NCI-H146 treated with DMSO at 0.1 percent for 48 hours (cell line): ENCODE results near the gene IL16.
A peak's percentile ranks its signal among the peaks of the same experiment; 100 is the strongest.
"Not testable (repeated sequence)": the region's sequence is repeated elsewhere in the genome, so short reads cannot be mapped to it uniquely, and the experiment has no call there.

Source experiments
- DNase-seq: peaks from one replicate; lab custom pipeline; 2025; ENCODE audit not compliant: unreplicated experiment; lab: John Stamatoyannopoulos, UW

The IL16 gene

GRCh38 chr15:81309647-81310450 is 113.2 kb downstream of the IL16 start:
- no peak for DNase-seq

- DNase-seq: no peak
Measured at GRCh38 chr15:81310480-81310879, 113.8 kb downstream of the IL16 start.

GRCh38 chr15:81311752-81312464 is 115.2 kb downstream of the IL16 start:
- DNase-seq: no peak

- no peak for DNase-seq
Measured at GRCh38 chr15:81312790-81313543, 116.3 kb downstream of the IL16 start.

GRCh38 chr15:81313686-81314085 is 117.0 kb downstream of the IL16 start:
- no peak for DNase-seq

- DNase-seq: no peak
Measured at GRCh38 chr15:81314378-81314777, 117.7 kb downstream of the IL16 start.

- no peak for DNase-seq
Measured at GRCh38 chr15:81315452-81316175, 118.9 kb downstream of the IL16 start.

GRCh38 chr15:81316267-81316666 is 119.6 kb downstream of the IL16 start:
- no peak for DNase-seq

GRCh38 chr15:81317642-81318017 is 121.0 kb downstream of the IL16 start:
- DNase-seq: no peak

- DNase-seq: no peak
Measured at GRCh38 chr15:81321667-81322066, 125.0 kb downstream of the IL16 start.

GRCh38 chr15:81322676-81323253 is 126.1 kb downstream of the IL16 start:
- no peak for DNase-seq

GRCh38 chr15:81323559-81323943 is 126.9 kb downstream of the IL16 start:
- DNase-seq: no peak

GRCh38 chr15:81323944-81324881 is 127.5 kb downstream of the IL16 start, which contains the start of gene STARD5:
TSS of gene STARD5 (minus strand) at chr15:81324141. CDS start at chr15:81324099, 42 bp downstream.
- DNase-seq: peak; percentile 87

GRCh38 chr15:81326466-81327212 is 130.0 kb downstream of the IL16 start:
- no peak for DNase-seq

- no peak for DNase-seq
Measured at GRCh38 chr15:81327516-81327915, 130.8 kb downstream of the IL16 start.

GRCh38 chr15:81329446-81329845 is 132.8 kb downstream of the IL16 start:
- DNase-seq: no peak

GRCh38 chr15:81330366-81331090 is 133.8 kb downstream of the IL16 start:
- DNase-seq: no peak

- not testable (repeated sequence) for DNase-seq
Measured at GRCh38 chr15:81331141-81331540, 134.5 kb downstream of the IL16 start.
